Smooth muscle cell (in vitro differentiated cells): ENCODE measurements around the gene GNAZ. TPM values are rescaled to one million over a fixed set of nuclear protein-coding genes. Genes with fewer than 3 reads are reported as not detected.

Experiments used
- DNase-seq: peaks from one replicate; lab custom pipeline; 2025; ENCODE audit not compliant: unreplicated experiment; lab: John Stamatoyannopoulos, UW
- H2AFZ ChIP-seq: fragments of 200-600 bp; sonication (generic); 2 replicates; pipeline ENCODE4 v1.6.0; 2016; ENCODE audit warnings: antibody characterized with exemption, low read depth, mild to moderate bottlenecking
- H3F3A ChIP-seq: fragments of 200-600 bp; sonication (generic); 2 replicates; pipeline ENCODE4 v1.6.0; 2017; ENCODE audit warnings: antibody characterized with exemption, low read depth
- H3K27ac ChIP-seq: fragments of 200-600 bp; sonication (generic); 2 replicates; pipeline ENCODE4 v1.5.1; 2016; ENCODE audit warnings: low read depth, mild to moderate bottlenecking
- H3K27me3 ChIP-seq: fragments of 200-600 bp; sonication (generic); 2 replicates; pipeline ENCODE4 v1.6.1; 2016; ENCODE audit warnings: low read depth, mild to moderate bottlenecking
- H3K36me3 ChIP-seq: fragments of 200-600 bp; sonication (generic); 2 replicates; pipeline ENCODE4 v1.5.1; 2016; ENCODE audit warnings: low read depth
- H3K4me1 ChIP-seq: fragments of 200-600 bp; sonication (generic); 2 replicates; pipeline ENCODE4 v1.5.1; 2016; ENCODE audit warnings: low read depth
- H3K4me2 ChIP-seq: fragments of 200-600 bp; sonication (generic); 2 replicates; pipeline ENCODE4 v1.6.0; 2016; ENCODE audit warnings: mild to moderate bottlenecking
- H3K4me3 ChIP-seq: fragments of 200-600 bp; sonication (generic); 2 replicates; pipeline ENCODE4 v1.5.1; 2016; ENCODE audit warnings: mild to moderate bottlenecking
- H3K79me2 ChIP-seq: fragments of 200-600 bp; sonication (generic); 2 replicates; pipeline ENCODE4 v1.6.0; 2016; ENCODE audit warnings: low read depth, mild to moderate bottlenecking
- H3K9ac ChIP-seq: fragments of 200-600 bp; sonication (generic); 2 replicates; pipeline ENCODE4 v1.6.0; 2016; ENCODE audit warnings: low read depth
- H3K9me3 ChIP-seq: fragments of 200-600 bp; sonication (generic); replicated peaks from 2 replicates; pipeline ENCODE4 v1.5.1; 2016; ENCODE audit warnings: low read depth
- H4K20me1 ChIP-seq: fragments of 200-600 bp; sonication (generic); 2 replicates; pipeline ENCODE4 v1.6.0; 2016; ENCODE audit warnings: low read depth
- CTCF ChIP-seq: fragments of 200-600 bp; sonication (generic); IDR thresholded peaks from 2 replicates; pipeline ENCODE4 v1.5.1; 2017; ENCODE audit warnings: borderline replicate concordance, mild to moderate bottlenecking, antibody characterized with exemption; ENCODE audit not compliant: insufficient read depth, poor library complexity, severe bottlenecking
- WGBS: methylation state at CpG from one replicate; pipeline ENCODE4 v1.1.7; 2016; ENCODE audit warnings: low lambda C conversion rate; 5-methylcytosine and 5-hydroxymethylcytosine counted together
- polyA plus RNA-seq: library from polyadenylated mRNA; unstranded; fragments of >200 nt; fragmentation: Nextera tagmentation; extraction: Ambion mirVana; gene quantifications from 2 replicates; pipeline ENCODE4 v1.2.1, GENCODE V29; 2016
- total RNA-seq: library from RNA; depleted of rRNA; stranded (reverse); fragments of >200 nt; gene quantifications from 2 replicates; pipeline ENCODE4 v1.2.3, GENCODE V29; 2014

GNAZ gene
- total and polyA plus RNA-seq, 2 experiments from 2014 or later = 0.50 to 1.2 TPM

- H3F3A ChIP-seq = no peaks in the 10 kb centered on the region
- WGBS = 87% methylated on average over 13 of the region's 13 CpGs
- no peak for TF ChIP-seq CTCF
These were observed 22.1 kb downstream of the GNAZ start for GRCh38 chr22:23092217-23092955.

GRCh38 chr22:23093051-23093788 lies 22.9 kb downstream of the GNAZ start:
- no peaks in the 10 kb centered on the region for H3K27me3 ChIP-seq
- H3K36me3 ChIP-seq = no peaks in the 10 kb centered on the region
- no peak overlapping the region for H3K4me3 ChIP-seq
- no peak overlapping the region for H3K4me2 ChIP-seq
- DNase-seq = no peak
- H4K20me1 ChIP-seq = no peaks in the 10 kb centered on the region
- no peaks in the 10 kb centered on the region for H3K79me2 ChIP-seq
- H3K27ac ChIP-seq = no peak overlapping the region
- H3K9ac ChIP-seq = no peak overlapping the region
- WGBS = 94% methylated on average over 14 of the region's 14 CpGs
- no peak for TF ChIP-seq CTCF
- H3K4me1 ChIP-seq = no peaks in the 10 kb centered on the region
- no peaks in the 10 kb centered on the region for H3F3A ChIP-seq
- no peak overlapping the region for H2AFZ ChIP-seq
- H3K9me3 ChIP-seq = no peaks in the 10 kb centered on the region

More at GRCh38 chr22:23092217-23092955, 22.1 kb downstream of the GNAZ start:
- Histone ChIP-seq H3K9ac (no peak overlapping the region), H2AFZ (no peak overlapping the region), H3K27me3 (no peaks in the 10 kb centered on the region), H3K36me3 (no peaks in the 10 kb centered on the region), H3K4me1 (no peaks in the 10 kb centered on the region), H4K20me1 (no peaks in the 10 kb centered on the region), H3K4me2 (no peak overlapping the region), H3K4me3 (no peak overlapping the region), H3K79me2 (no peaks in the 10 kb centered on the region), H3K27ac (no peak overlapping the region), H3K9me3 (no peaks in the 10 kb centered on the region)
- no peak for DNase-seq

- H3K36me3 ChIP-seq = no peaks in the 10 kb centered on the region
- no peaks in the 10 kb centered on the region for H3K4me1 ChIP-seq
- H3K9ac ChIP-seq = no peak overlapping the region
- H3K79me2 ChIP-seq = no peaks in the 10 kb centered on the region
- H2AFZ ChIP-seq = no peak overlapping the region
- H3K27ac ChIP-seq = no peak overlapping the region
- H3K4me2 ChIP-seq = no peak overlapping the region
- H3K27me3 ChIP-seq = no peaks in the 10 kb centered on the region
- no peak for DNase-seq
- H3K9me3 ChIP-seq = no peaks in the 10 kb centered on the region
- WGBS = 91% methylated on average over 9 of the region's 9 CpGs
- TF ChIP-seq CTCF = no peak
- H3K4me3 ChIP-seq = no peak overlapping the region
- no peaks in the 10 kb centered on the region for H4K20me1 ChIP-seq
- no peaks in the 10 kb centered on the region for H3F3A ChIP-seq
These were observed 23.9 kb downstream of the GNAZ start for GRCh38 chr22:23094260-23094659.
